H9 (cell line): ENCODE measurements around the gene WNT6. TPM values are rescaled to one million over a fixed set of nuclear protein-coding genes. Genes with fewer than 3 reads are reported as not detected.

Source experiments
- DNase-seq: peaks from one replicate; pipeline ENCODE4 v3.0.0-alpha.2; 2017
- H2AFZ ChIP-seq: one replicate; pipeline ENCODE4 v1.6.1; 2013; ENCODE audit warnings: mild to moderate bottlenecking, low read length, control low read depth, moderate library complexity
- H2AK5ac ChIP-seq: 2 replicates; pipeline ENCODE4 v1.6.1; 2013; ENCODE audit warnings: low read length, control low read depth, mixed read lengths; ENCODE audit not compliant: insufficient read length
- H2BK120ac ChIP-seq: one replicate; pipeline ENCODE4 v1.6.1; 2013; ENCODE audit warnings: low read depth, mild to moderate bottlenecking, low read length, control low read depth, inconsistent platforms; ENCODE audit not compliant: poor library complexity, severe bottlenecking
- H2BK12ac ChIP-seq: 2 replicates; pipeline ENCODE4 v1.6.1; 2013; ENCODE audit warnings: low read length, control low read depth, mixed read lengths, low read depth; ENCODE audit not compliant: insufficient read length
- H2BK15ac ChIP-seq: 2 replicates; pipeline ENCODE4 v1.6.1; 2013; ENCODE audit warnings: low read depth, low read length, control low read depth
- H2BK20ac ChIP-seq: one replicate; pipeline ENCODE4 v1.6.1; 2013; ENCODE audit warnings: low read depth, mild to moderate bottlenecking, low read length, control low read depth, inconsistent platforms; ENCODE audit not compliant: poor library complexity, severe bottlenecking
- H2BK5ac ChIP-seq: 2 replicates; pipeline ENCODE4 v1.6.1; 2013; ENCODE audit warnings: low read length, control low read depth, mixed read lengths; ENCODE audit not compliant: insufficient read length
- H3K14ac ChIP-seq: 2 replicates; pipeline ENCODE4 v1.6.1; 2013; ENCODE audit warnings: low read length, control low read depth; ENCODE audit not compliant: insufficient read depth
- H3K18ac ChIP-seq: 2 replicates; pipeline ENCODE4 v1.6.1; 2013; ENCODE audit warnings: low read depth, mild to moderate bottlenecking, mixed read lengths, low read length, control low read depth; ENCODE audit not compliant: insufficient read length
- H3K23ac ChIP-seq: 2 replicates; pipeline ENCODE4 v1.6.1; 2013; ENCODE audit warnings: low read length, control low read depth, mixed read lengths, low read depth; ENCODE audit not compliant: insufficient read length
- H3K23me2 ChIP-seq: 2 replicates; pipeline ENCODE4 v1.6.1; 2013; ENCODE audit warnings: low read depth, mild to moderate bottlenecking, mixed read lengths, low read length, control low read depth; ENCODE audit not compliant: insufficient read length, poor library complexity, severe bottlenecking
- H3K27ac ChIP-seq: 2 replicates; pipeline ENCODE4 v1.5.1; 2013; ENCODE audit warnings: low read length, control low read depth, mixed read lengths, low read depth; ENCODE audit not compliant: insufficient read length
- H3K27me3 ChIP-seq: 2 replicates; pipeline ENCODE4 v1.6.1; 2013; ENCODE audit warnings: low read length, control low read depth, inconsistent platforms; ENCODE audit not compliant: insufficient read depth
- H3K4ac ChIP-seq: 2 replicates; pipeline ENCODE4 v1.6.1; 2013; ENCODE audit warnings: low read depth, mild to moderate bottlenecking, control low read depth, inconsistent platforms, low read length, moderate library complexity
- H3K4me1 ChIP-seq: 2 replicates; pipeline ENCODE4 v1.6.1; 2013; ENCODE audit warnings: low read length, control low read depth, inconsistent platforms; ENCODE audit not compliant: insufficient read depth
- H3K4me2 ChIP-seq: 2 replicates; pipeline ENCODE4 v1.6.1; 2013; ENCODE audit warnings: low read length, control low read depth, mixed read lengths; ENCODE audit not compliant: insufficient read length, insufficient read depth
- H3K56ac ChIP-seq: 2 replicates; pipeline ENCODE4 v1.6.1; 2013; ENCODE audit warnings: low read depth, mild to moderate bottlenecking, mixed read lengths, low read length, control low read depth; ENCODE audit not compliant: insufficient read length
- H3K79me1 ChIP-seq: 2 replicates; pipeline ENCODE4 v1.6.1; 2013; ENCODE audit warnings: low read depth, mild to moderate bottlenecking, moderate library complexity, low read length, control low read depth, inconsistent platforms; ENCODE audit not compliant: insufficient read depth, poor library complexity, severe bottlenecking
- H3K79me2 ChIP-seq: 2 replicates; pipeline ENCODE4 v1.6.1; 2013; ENCODE audit warnings: low read length, control low read depth, inconsistent platforms; ENCODE audit not compliant: insufficient read depth
- H3K9ac ChIP-seq: 2 replicates; pipeline ENCODE4 v1.6.1; 2013; ENCODE audit warnings: low read length, control low read depth, mixed read lengths; ENCODE audit not compliant: insufficient read length; ENCODE audit errors: extremely low read depth
- H3K9me3 ChIP-seq: one replicate; pipeline ENCODE4 v1.6.1; 2013; ENCODE audit warnings: low read depth, low read length, inconsistent platforms; ENCODE audit not compliant: control insufficient read depth
- H3T11ph ChIP-seq: one replicate; pipeline ENCODE4 v1.6.1; 2013; ENCODE audit warnings: mild to moderate bottlenecking, low read length, control low read depth, inconsistent platforms
- H4K20me1 ChIP-seq: one replicate; pipeline ENCODE4 v1.6.1; 2013; ENCODE audit not compliant: control insufficient read depth, insufficient read length, insufficient read depth
- H4K5ac ChIP-seq: 2 replicates; pipeline ENCODE4 v1.6.1; 2013; ENCODE audit warnings: low read depth, mild to moderate bottlenecking, mixed read lengths, low read length, control low read depth; ENCODE audit not compliant: insufficient read length
- H4K8ac ChIP-seq: replicated peaks from 2 replicates; pipeline ENCODE4 v1.6.1; 2013; ENCODE audit warnings: low read length, control low read depth, mixed read lengths, low read depth; ENCODE audit not compliant: insufficient read length
- H4K91ac ChIP-seq: 2 replicates; pipeline ENCODE4 v1.6.1; 2013; ENCODE audit warnings: low read depth, mild to moderate bottlenecking, moderate library complexity, mixed read lengths, low read length, control low read depth; ENCODE audit not compliant: insufficient read length
- H3K27ac Mint-ChIP-seq, 3 experiments: 2 replicates in 2 of 3; 3 replicates in 1 of 3; pipeline ENCODE4 v1.8.0; 2020 to 2021; ENCODE audit warnings: mixed read lengths in 3 of 3, mild to moderate bottlenecking in 1 of 3, moderate library complexity in 1 of 3
- H3K27me3 Mint-ChIP-seq: 2 replicates; pipeline ENCODE4 v1.8.0; 2021; ENCODE audit warnings: low read depth, mild to moderate bottlenecking, moderate library complexity, mixed read lengths
- H3K36me3 Mint-ChIP-seq, 3 experiments: 2 replicates in 2 of 3; 3 replicates in 1 of 3; pipeline ENCODE4 v1.8.0; 2020 to 2021; ENCODE audit warnings: low read depth in 3 of 3, mixed read lengths in 3 of 3; ENCODE audit not compliant: insufficient read depth in 1 of 3
- H3K4me1 Mint-ChIP-seq, 2 experiments: 2 replicates each; pipeline ENCODE4 v1.8.0; 2020; ENCODE audit warnings: mixed read lengths in 2 of 2
- H3K4me3 Mint-ChIP-seq, 2 experiments: 2 replicates in 1 of 2; 3 replicates in 1 of 2; pipeline ENCODE4 v1.8.0; 2020 to 2021; ENCODE audit warnings: mild to moderate bottlenecking in 2 of 2, mixed read lengths in 2 of 2, moderate library complexity in 1 of 2
- H3K9me3 Mint-ChIP-seq, 2 experiments: 2 replicates in 1 of 2; 3 replicates in 1 of 2; pipeline ENCODE4 v1.8.0; 2020; ENCODE audit warnings: mild to moderate bottlenecking in 2 of 2, mixed read lengths in 2 of 2, moderate library complexity in 1 of 2
- CTCF ChIP-seq: fragments of 200-600 bp; sonication (generic); conservative IDR thresholded peaks from 3 replicates; pipeline ENCODE4 v1.8.0; 2021; ENCODE audit warnings: antibody characterized with exemption, mild to moderate bottlenecking
- WGBS: extraction: QIAGEN DNeasy Blood & Tissue Kit; methylation state at CpG from one replicate; pipeline ENCODE4 v1.1.7; 2013; ENCODE audit warnings: missing lambda C conversion rate, low lambda C conversion rate, mixed read lengths; ENCODE audit not compliant: insufficient read length; ENCODE audit errors: extremely low coverage; 5-methylcytosine and 5-hydroxymethylcytosine counted together
- total RNA-seq: library from RNA; stranded (reverse); gene quantifications from 2 replicates; pipeline ENCODE4 v1.2.1, GENCODE V29; 2021

The WNT6 gene
- total RNA-seq, 1 experiment from 2014 or later, result not detected

GRCh38 chr2:218812861-218813260, 46.7 kb upstream of the WNT6 start:
- no CpG with 5 or more reads among the region's 5 CpGs for WGBS
- no peaks in the 10 kb centered on the region for H3K9me3 ChIP-seq
- H4K8ac ChIP-seq, result no peak overlapping the region
- H2AK5ac ChIP-seq, result no peak overlapping the region
- no peak overlapping the region for H3K9ac ChIP-seq
- H3K14ac ChIP-seq, result no peak overlapping the region
- H2AFZ ChIP-seq, result no peak overlapping the region
- H3K18ac ChIP-seq, result no peak overlapping the region
- no peak overlapping the region for H3K56ac ChIP-seq
- no peaks in the 10 kb centered on the region for H4K20me1 ChIP-seq
- no peak overlapping the region for H2BK5ac ChIP-seq
- no peak overlapping the region for H3K23ac ChIP-seq
- H4K5ac ChIP-seq, result no peak overlapping the region
- no peaks in the 10 kb centered on the region for H3K79me1 ChIP-seq
- H3K27ac ChIP-seq, result no peak overlapping the region
- H3K4me2 ChIP-seq, result no peak overlapping the region
- TF ChIP-seq CTCF, result no peak
- no peak overlapping the region for H3T11ph ChIP-seq
- no peaks in the 10 kb centered on the region for H3K4me1 ChIP-seq
- Mint-ChIP-seq H3K36me3 (no peaks in the 10 kb centered on the region; a peak in 1 of 7 replicates), H3K4me3 (no peak overlapping the region), H3K4me1 (no peaks in the 10 kb centered on the region), H3K27ac (no peak overlapping the region; a peak in 1 of 7 replicates), H3K27me3 (no peaks in the 10 kb centered on the region), H3K9me3 (no peaks in the 10 kb centered on the region)
- no peak overlapping the region for H4K91ac ChIP-seq
- H2BK120ac ChIP-seq, result no peak overlapping the region
- H3K27me3 ChIP-seq, result no peaks in the 10 kb centered on the region
- H2BK12ac ChIP-seq, result no peak overlapping the region
- no peaks in the 10 kb centered on the region for H3K23me2 ChIP-seq
- no peak overlapping the region for H2BK20ac ChIP-seq
- H3K4ac ChIP-seq, result no peak overlapping the region
- H3K79me2 ChIP-seq, result no peaks in the 10 kb centered on the region
- no peak for DNase-seq
- no peak overlapping the region for H2BK15ac ChIP-seq
